GM19467 (cell line): Measurements from ENCODE around the gene TMCC1.

Source experiments
- ATAC-seq: cut with Tn5 transposase; IDR thresholded peaks from one replicate; pipeline ENCODE4 v1.9.1; 2021; ENCODE audit warnings: mild to moderate bottlenecking, moderate library complexity; ENCODE audit not compliant: unreplicated experiment

TMCC1 gene

GRCh38 chr3:129626744-129627349, 266.7 kb downstream of the TMCC1 start:
- peak; percentile 94 for ATAC-seq

DNA sequence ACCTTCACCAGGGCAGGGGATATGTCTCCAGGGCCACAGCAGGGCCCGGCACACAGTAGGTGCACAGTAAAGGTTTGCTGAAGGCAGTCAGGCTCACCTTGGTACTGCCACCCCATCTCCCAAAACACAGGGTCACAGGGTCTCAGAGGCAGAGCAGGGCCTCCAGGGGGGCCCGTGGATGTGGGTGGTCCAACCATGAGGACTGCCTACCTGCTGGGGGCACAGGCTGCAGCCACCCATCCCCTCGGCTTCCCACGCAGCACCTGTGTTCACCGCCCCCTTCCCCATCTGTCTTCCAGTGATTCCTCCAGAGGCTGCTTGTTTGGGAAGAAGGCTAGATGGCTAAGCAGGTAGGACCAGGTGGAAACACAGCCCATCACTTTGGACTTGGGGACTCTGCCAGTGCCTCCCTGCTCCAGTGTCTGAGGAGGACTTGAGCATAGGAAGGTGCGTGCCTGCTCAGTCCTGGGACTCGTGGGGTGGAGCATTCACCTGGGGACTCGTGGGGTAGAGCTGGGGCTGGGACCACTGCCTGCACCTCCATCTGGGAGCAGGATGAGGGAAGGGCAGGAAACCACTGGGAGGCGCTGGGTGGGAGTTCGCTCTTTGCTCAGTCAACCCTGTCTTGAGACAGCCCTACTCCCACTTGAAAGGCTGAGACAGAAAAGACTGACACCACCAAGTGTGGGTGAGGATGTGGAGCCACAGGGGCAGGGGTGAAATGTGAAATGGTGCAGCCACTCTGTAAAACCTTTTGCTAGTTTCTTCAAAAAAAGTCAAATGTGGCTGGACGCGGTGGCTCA, 268.2 kb downstream of the TMCC1 start:
- no peak for ATAC-seq

- ATAC-seq = no peak
These were observed 269.0 kb downstream of the TMCC1 start for GRCh38 chr3:129624347-129625071.

- ATAC-seq = no peak
These were observed 269.9 kb downstream of the TMCC1 start for GRCh38 chr3:129623447-129624118.

GRCh38 chr3:129622933-129623332, 270.6 kb downstream of the TMCC1 start:
- no peak for ATAC-seq

DNA sequence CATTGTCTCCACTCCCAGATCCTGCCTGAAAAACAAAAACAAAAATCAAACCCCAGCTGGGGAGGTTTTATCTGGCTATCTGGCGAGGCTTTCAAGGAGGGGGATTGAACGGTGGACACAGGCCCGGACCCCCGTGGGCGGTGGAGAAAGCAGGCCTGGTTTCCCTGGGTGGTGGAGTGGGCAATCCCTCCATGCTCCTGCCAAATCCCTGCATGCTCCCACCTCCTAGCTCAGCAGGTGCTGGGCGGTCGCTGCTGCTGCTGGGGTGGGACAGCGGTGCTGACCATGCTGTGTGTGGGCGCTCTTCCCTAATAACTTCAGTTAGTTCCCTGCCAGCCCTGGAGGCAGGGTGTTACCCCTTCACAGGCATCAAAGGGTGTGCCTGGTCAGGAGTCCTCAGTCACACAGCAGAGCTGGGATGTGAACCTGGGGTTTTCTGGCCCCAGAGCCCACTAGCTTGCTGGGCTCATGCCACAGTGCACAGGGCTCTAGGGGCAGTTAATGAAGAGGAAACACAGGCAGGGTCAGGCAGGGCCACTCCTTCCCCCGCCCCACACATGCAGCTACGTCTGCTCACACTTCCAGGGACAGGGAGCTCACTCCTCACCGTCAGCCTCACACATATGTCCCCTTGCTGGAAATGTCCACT, 271.2 kb downstream of the TMCC1 start:
- ATAC-seq = no peak

- ATAC-seq = no peak
These were observed 271.8 kb downstream of the TMCC1 start for GRCh38 chr3:129621626-129622225.

- no peak for ATAC-seq
These were observed 272.5 kb downstream of the TMCC1 start for GRCh38 chr3:129620828-129621559.

GRCh38 chr3:129619726-129620162, 273.8 kb downstream of the TMCC1 start:
- ATAC-seq = no peak

GRCh38 chr3:129618901-129619671, 274.4 kb downstream of the TMCC1 start:
- ATAC-seq = no peak

- no peak for ATAC-seq
These were observed 275.2 kb downstream of the TMCC1 start for GRCh38 chr3:129618186-129618820.

- ATAC-seq = no peak
These were observed 275.9 kb downstream of the TMCC1 start for GRCh38 chr3:129617381-129618185.

- no peak for ATAC-seq
These were observed 276.8 kb downstream of the TMCC1 start for GRCh38 chr3:129616713-129617112.

DNA sequence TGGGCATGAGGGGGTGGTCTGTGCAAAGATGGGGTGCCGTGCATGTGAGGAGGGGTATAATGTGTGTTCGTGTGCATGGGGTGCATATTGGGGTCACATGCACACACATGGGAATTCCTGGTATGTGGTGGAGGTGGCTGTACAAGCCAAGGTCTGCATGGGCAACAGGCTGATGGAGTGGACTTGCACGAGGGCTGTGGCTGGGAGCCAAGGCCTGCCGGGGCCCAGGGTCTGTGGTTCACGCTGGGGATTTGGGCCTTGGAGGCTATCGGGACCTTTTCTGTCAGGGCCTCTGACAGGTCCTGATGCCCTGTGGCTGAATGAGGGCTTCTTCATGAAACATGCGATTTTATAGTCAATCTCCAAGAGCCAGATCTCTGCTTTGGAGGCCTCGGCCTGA, 277.2 kb downstream of the TMCC1 start:
- ATAC-seq = no peak

GRCh38 chr3:129615751-129616281, 277.7 kb downstream of the TMCC1 start:
- no peak for ATAC-seq

- no peak for ATAC-seq
These were observed 278.6 kb downstream of the TMCC1 start for GRCh38 chr3:129614927-129615363.

GRCh38 chr3:129614435-129614834, 279.1 kb downstream of the TMCC1 start:
- ATAC-seq = no peak
